Prostate gland (tissue), 2 donors: ENCODE data around the gene YEATS2. TPM values are rescaled to one million over a fixed set of nuclear protein-coding genes. Genes with fewer than 3 reads are reported as not detected.

Experiments used
- DNase-seq: peaks from one replicate; pipeline ENCODE4 v3.0.0-alpha.2; 2019; ENCODE audit warnings: low spot score
- H3K27ac ChIP-seq, 2 donors: fragments of 200-600 bp; sonication (generic); 2 replicates each; pipeline ENCODE4 v1.5.1; 2017 to 2019
- H3K27me3 ChIP-seq: fragments of 200-600 bp; sonication (generic); replicated peaks from 2 replicates; pipeline ENCODE4 v1.5.1; 2019; ENCODE audit not compliant: insufficient read depth
- H3K36me3 ChIP-seq, 2 donors: fragments of 200-600 bp; sonication (generic); 1 replicate in 1 of 2; 2 replicates in 1 of 2; pipeline versions ENCODE4 v1.5.1 to v1.8.1; 2017 to 2019
- H3K4me1 ChIP-seq: fragments of 200-600 bp; sonication (generic); replicated peaks from 2 replicates; pipeline ENCODE4 v1.5.1; 2019
- H3K4me3 ChIP-seq, 2 donors: fragments of 200-600 bp; sonication (generic); 2 replicates each; pipeline ENCODE4 v1.5.1; 2017 to 2019
- H3K9me3 ChIP-seq: fragments of 200-600 bp; sonication (generic); 2 replicates; pipeline ENCODE4 v1.5.1; 2017
- POLR2A ChIP-seq: fragments of 450-650 bp; IDR thresholded peaks from one replicate; pipeline ENCODE4 v1.6.1; 2016; ENCODE audit warnings: antibody characterized with exemption, mild to moderate bottlenecking
- POLR2AphosphoS5 ChIP-seq: sonication (generic); formaldehyde crosslinking; IDR thresholded peaks from one replicate; pipeline ENCODE4 v1.6.1; 2017; ENCODE audit warnings: antibody characterized with exemption
- WGBS: methylation state at CpG from one replicate; pipeline ENCODE4 v1.1.5; 2018; 5-methylcytosine and 5-hydroxymethylcytosine counted together
- intact Hi-C: fragments of 100-400 bp; cut with DNase I; formaldehyde crosslinking; loops from one replicate; pipeline ENCODE4 v1.14.2; 2022
- total RNA-seq, 2 donors: library from RNA; depleted of rRNA; stranded (reverse); fragments of >200 nt; gene quantifications; one replicate each; pipeline ENCODE4 v1.1.0, GENCODE V29; 2016
- TF ChIP-seq, protein P1 (sequence below), 4 experiments: fragments of 200-600 bp in 2 of 4; fragments of 450-650 bp in 2 of 4; sonication (generic) in 2 of 4; IDR thresholded peaks; 1 replicate in 3 of 4; 2 replicates in 1 of 4; pipeline ENCODE4 v1.5.1; 2016 to 2019; ENCODE audit warnings: antibody characterized with exemption in 4 of 4, mild to moderate bottlenecking in 2 of 4, moderate library complexity in 2 of 4

YEATS2 gene
- total RNA-seq, 2 donors from 2014 or later = 24.1 to 24.8 TPM

DNA sequence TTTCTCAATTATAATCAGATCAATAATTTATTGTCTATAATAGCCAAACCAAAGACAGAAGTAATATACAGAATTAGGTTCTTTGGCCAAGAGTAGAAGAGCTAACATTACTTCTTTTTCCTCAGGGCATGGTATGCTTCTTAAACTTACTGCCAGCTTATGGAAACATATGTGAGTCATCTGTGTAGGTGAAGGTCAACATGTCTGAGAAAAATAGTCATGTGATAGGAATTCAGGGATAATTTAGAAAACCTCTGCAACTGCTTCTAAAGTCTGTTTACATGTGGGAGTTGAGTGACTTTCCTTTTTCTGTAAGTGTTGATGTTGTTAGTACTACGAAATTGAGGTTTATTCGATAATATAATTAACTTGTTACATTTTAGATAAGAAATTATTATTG, 147.0 kb downstream of the YEATS2 start:
- intact Hi-C loops = no loop called here
- 70% methylated on average over 2 of the region's 2 CpGs for WGBS
- Histone ChIP-seq H3K36me3 (no peaks in the 10 kb centered on the region), H3K4me3 (no peak overlapping the region), H3K9me3 (no peaks in the 10 kb centered on the region), H3K4me1 (no peaks in the 10 kb centered on the region), H3K27me3 (no peaks in the 10 kb centered on the region), H3K27ac (peak overlapping the region; percentile 45 to 62)
- no peak for DNase-seq
- no peak for TF ChIP-seq POLR2A
- TF ChIP-seq POLR2AphosphoS5 = no peak
- TF ChIP-seq, protein P1, sequence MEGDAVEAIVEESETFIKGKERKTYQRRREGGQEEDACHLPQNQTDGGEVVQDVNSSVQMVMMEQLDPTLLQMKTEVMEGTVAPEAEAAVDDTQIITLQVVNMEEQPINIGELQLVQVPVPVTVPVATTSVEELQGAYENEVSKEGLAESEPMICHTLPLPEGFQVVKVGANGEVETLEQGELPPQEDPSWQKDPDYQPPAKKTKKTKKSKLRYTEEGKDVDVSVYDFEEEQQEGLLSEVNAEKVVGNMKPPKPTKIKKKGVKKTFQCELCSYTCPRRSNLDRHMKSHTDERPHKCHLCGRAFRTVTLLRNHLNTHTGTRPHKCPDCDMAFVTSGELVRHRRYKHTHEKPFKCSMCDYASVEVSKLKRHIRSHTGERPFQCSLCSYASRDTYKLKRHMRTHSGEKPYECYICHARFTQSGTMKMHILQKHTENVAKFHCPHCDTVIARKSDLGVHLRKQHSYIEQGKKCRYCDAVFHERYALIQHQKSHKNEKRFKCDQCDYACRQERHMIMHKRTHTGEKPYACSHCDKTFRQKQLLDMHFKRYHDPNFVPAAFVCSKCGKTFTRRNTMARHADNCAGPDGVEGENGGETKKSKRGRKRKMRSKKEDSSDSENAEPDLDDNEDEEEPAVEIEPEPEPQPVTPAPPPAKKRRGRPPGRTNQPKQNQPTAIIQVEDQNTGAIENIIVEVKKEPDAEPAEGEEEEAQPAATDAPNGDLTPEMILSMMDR (IDR thresholded peaks at IDR 0.05) = no peak

GRCh38 chr3:183845090-183845489, 147.5 kb downstream of the YEATS2 start:
- Histone ChIP-seq H3K27me3 (no peaks in the 10 kb centered on the region), H3K36me3 (no peaks in the 10 kb centered on the region), H3K27ac (peak overlapping the region; percentile 45 to 62), H3K4me3 (no peak overlapping the region), H3K9me3 (no peaks in the 10 kb centered on the region), H3K4me1 (no peaks in the 10 kb centered on the region)
- intact Hi-C loops = no loop called here
- DNase-seq = peak; percentile 32
- 51% methylated on average over 4 of the region's 4 CpGs for WGBS
- TF ChIP-seq, protein P1 (IDR thresholded peaks at IDR 0.05) = no peak
- TF ChIP-seq POLR2AphosphoS5 = no peak
- TF ChIP-seq POLR2A = no peak

- no peaks in the 10 kb centered on the region for H3K27me3 ChIP-seq
- no peaks in the 10 kb centered on the region for H3K9me3 ChIP-seq
- H3K4me3 ChIP-seq = no peak overlapping the region
- WGBS = 74% methylated on average over 13 of the region's 13 CpGs
- H3K36me3 ChIP-seq = no peaks in the 10 kb centered on the region
- H3K4me1 ChIP-seq = no peaks in the 10 kb centered on the region
- intact Hi-C loops = no loop called here
- peak overlapping the region; percentile 45 to 62 for H3K27ac ChIP-seq
- DNase-seq = no peak
- no peak for TF ChIP-seq POLR2A
- TF ChIP-seq POLR2AphosphoS5 = no peak
- TF ChIP-seq, protein P1 (IDR thresholded peaks at IDR 0.05) = no peak
These were observed 148.2 kb downstream of the YEATS2 start for GRCh38 chr3:183845608-183846288.

DNA sequence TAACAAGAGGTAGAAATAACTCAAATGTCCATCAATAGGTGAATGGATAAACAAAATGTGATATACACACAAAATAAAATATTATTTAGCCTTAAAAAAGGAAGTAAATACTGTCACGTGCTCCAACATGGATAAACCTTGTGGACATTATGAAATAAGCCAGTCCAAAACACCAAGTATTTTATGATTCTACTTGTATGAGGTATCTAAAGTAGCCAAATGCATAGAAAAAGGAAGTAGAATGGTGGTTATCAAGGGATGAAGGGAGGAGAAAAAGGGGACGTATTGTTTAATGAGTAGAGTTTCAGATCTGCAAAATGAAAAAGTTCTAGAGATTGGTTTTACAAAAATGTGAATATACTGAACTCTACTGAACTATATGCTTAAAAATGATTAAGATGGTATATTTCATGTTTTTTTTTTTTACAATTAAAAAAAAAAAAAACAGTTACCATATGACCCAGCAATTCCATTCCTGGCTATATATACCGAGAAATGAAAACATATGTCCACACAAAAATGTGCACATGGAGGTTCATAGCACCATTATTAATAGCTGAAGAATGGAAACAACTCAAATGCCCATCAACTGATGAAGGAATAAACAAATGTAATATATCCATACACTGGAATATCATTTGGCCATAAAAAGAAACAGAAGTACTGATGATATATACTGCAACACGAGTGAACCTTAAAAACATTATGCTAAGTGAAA, 156.9 kb downstream of the YEATS2 start:
- intact Hi-C loops = no loop called here
- Histone ChIP-seq H3K27me3 (no peaks in the 10 kb centered on the region), H3K4me3 (no peak overlapping the region), H3K36me3 (no peaks in the 10 kb centered on the region), H3K27ac (no peak overlapping the region), H3K4me1 (no peaks in the 10 kb centered on the region), H3K9me3 (no peaks in the 10 kb centered on the region)
- TF ChIP-seq POLR2AphosphoS5 (no peak), POLR2A (no peak)
- TF ChIP-seq, protein P1 (IDR thresholded peaks at IDR 0.05) = no peak
- DNase-seq = no peak
- 79% methylated on average over 4 of the region's 4 CpGs for WGBS

DNA sequence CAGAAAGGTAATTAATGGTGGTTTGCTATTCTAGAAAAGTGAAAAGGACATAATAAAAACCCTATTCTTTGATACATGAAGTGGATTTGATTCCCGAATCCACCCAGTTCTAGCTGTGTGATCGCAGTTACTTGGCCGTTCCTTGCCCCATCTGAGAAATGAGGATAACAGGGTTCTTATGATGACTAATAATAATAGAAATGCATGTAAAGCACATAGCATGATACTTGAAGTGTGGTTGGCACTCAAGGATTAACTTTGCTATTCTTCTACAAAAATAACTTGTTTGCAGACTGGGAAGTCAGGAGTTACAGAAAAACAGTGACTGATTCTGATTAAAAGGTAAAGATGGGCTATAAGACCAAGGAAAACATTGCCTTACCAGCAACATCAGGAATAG, 160.3 kb downstream of the YEATS2 start:
- Histone ChIP-seq H3K4me1 (no peaks in the 10 kb centered on the region), H3K9me3 (no peaks in the 10 kb centered on the region), H3K27ac (no peak overlapping the region), H3K4me3 (no peak overlapping the region), H3K27me3 (no peaks in the 10 kb centered on the region), H3K36me3 (no peaks in the 10 kb centered on the region)
- intact Hi-C loops = no loop called here
- no peak for DNase-seq
- 93% methylated on average over 3 of the region's 3 CpGs for WGBS
- TF ChIP-seq POLR2A (no peak), POLR2AphosphoS5 (no peak)
- TF ChIP-seq, protein P1 (IDR thresholded peaks at IDR 0.05) = no peak
